Skeletal muscle satellite cell (primary cell): ENCODE results near the gene KDM3A. TPM values are rescaled to one million over a fixed set of nuclear protein-coding genes. Genes with fewer than 3 reads are reported as not detected.

ENCODE experiments used
- H3K27me3 ChIP-seq: 2 replicates; pipeline ENCODE4 v1.7.0; 2013; ENCODE audit warnings: low read length; ENCODE audit not compliant: control insufficient read depth, insufficient read depth
- H3K36me3 ChIP-seq: 2 replicates; pipeline ENCODE4 v1.7.0; 2013; ENCODE audit warnings: mild to moderate bottlenecking, control low read depth, low read length; ENCODE audit not compliant: insufficient read depth
- H3K4me1 ChIP-seq: 2 replicates; pipeline ENCODE4 v1.7.0; 2013; ENCODE audit warnings: low read length; ENCODE audit not compliant: control insufficient read depth, insufficient read depth
- H3K4me2 ChIP-seq: 2 replicates; pipeline ENCODE4 v1.7.0; 2013; ENCODE audit warnings: mild to moderate bottlenecking, low read length
- H3K4me3 ChIP-seq: 2 replicates; pipeline ENCODE4 v1.7.0; 2013; ENCODE audit warnings: low read length
- H3K9ac ChIP-seq: 2 replicates; pipeline ENCODE4 v1.7.0; 2013; ENCODE audit warnings: mild to moderate bottlenecking, low read depth, low read length, moderate library complexity
- H3K9me3 ChIP-seq: replicated peaks from 2 replicates; pipeline ENCODE4 v1.7.0; 2013; ENCODE audit warnings: mild to moderate bottlenecking, control low read depth, low read length
- small RNA-seq: library from RNA; depleted of rRNA; stranded (forward); fragments of <200 nt; gene quantifications from one replicate; pipeline ENCODE3, GENCODE V24; 2012

Gene KDM3A

GRCh38 chr2:86525421-86526340, 84.5 kb downstream of the KDM3A start:
- peaks cover 10% of the 10 kb centered on the region for H3K36me3 ChIP-seq
- H3K9me3 ChIP-seq, result no peaks in the 10 kb centered on the region
- H3K9ac ChIP-seq, result no peak overlapping the region
- no peak overlapping the region for H3K4me3 ChIP-seq
- H3K4me1 ChIP-seq, result no peaks in the 10 kb centered on the region
- H3K27me3 ChIP-seq, result no peaks in the 10 kb centered on the region
- no peak overlapping the region for H3K4me2 ChIP-seq

GRCh38 chr2:86533589-86533988, 92.4 kb downstream of the KDM3A start:
- H3K4me2 ChIP-seq, result no peak overlapping the region
- peaks cover 5% of the 10 kb centered on the region for H3K9me3 ChIP-seq
- peaks cover 9% of the 10 kb centered on the region for H3K36me3 ChIP-seq
- no peak overlapping the region for H3K4me3 ChIP-seq
- H3K27me3 ChIP-seq, result no peaks in the 10 kb centered on the region
- no peaks in the 10 kb centered on the region for H3K4me1 ChIP-seq
- H3K9ac ChIP-seq, result no peak overlapping the region

- no peak overlapping the region for H3K4me3 ChIP-seq
- no peaks in the 10 kb centered on the region for H3K27me3 ChIP-seq
- no peak overlapping the region for H3K4me2 ChIP-seq
- peaks cover 4% of the 10 kb centered on the region for H3K36me3 ChIP-seq
- no peak overlapping the region for H3K9ac ChIP-seq
- H3K9me3 ChIP-seq, result no peaks in the 10 kb centered on the region
- no peaks in the 10 kb centered on the region for H3K4me1 ChIP-seq
Measured at GRCh38 chr2:86541334-86541733, 100.2 kb downstream of the KDM3A start.

Small RNA genes within 50 kb of the gene (small RNA-seq; reads per million reads assigned to genes)
- gene RNU6-640P, result not detected
